A549 (cell line): Measurements from ENCODE around the gene NEU3. TPM values are rescaled to one million over a fixed set of nuclear protein-coding genes. Genes with fewer than 3 reads are reported as not detected.

ENCODE experiments used
- ATAC-seq, 2 experiments: fragments of 200-7000 bp in 1 of 2; fragments of >200 bp in 1 of 2; cut with Nextera tagmentation in 1 of 2; cut with Tn5 transposase in 1 of 2; 3 replicates each; pipeline versions ENCODE4 v1.8.0 to v1.9.1; 2018 to 2020; ENCODE audit warnings: mild to moderate bottlenecking in 1 of 2, moderate library complexity in 1 of 2
- CTCF ChIA-PET: fragments of 300-600 bp; sonication (Branson Sonifier 250); formaldehyde crosslinking; extraction: SDS; loops from one replicate; lab custom pipeline; 2021; ENCODE audit warnings: antibody characterized with exemption, inconsistent platforms; lab: Yijun Ruan, JAX
- POLR2A ChIA-PET: fragments of 350-600 bp; formaldehyde crosslinking; extraction: SDS; loops from one replicate; lab custom pipeline; 2021; ENCODE audit warnings: antibody characterized with exemption, inconsistent platforms; lab: Yijun Ruan, JAX
- DNase-seq, 2 experiments: peaks; one replicate each; pipeline versions ENCODE4 v3.0.0 to v3.0.0-alpha.2; 2011 to 2016; ENCODE audit warnings: low read depth in 1 of 2, low spot score in 1 of 2
- FAIRE-seq: peaks from 2 replicates; lab custom pipeline; 2011; peaks lifted over from hg19 to GRCh38; lab: Jason Lieb, UNC
- H3K27ac ChIP-seq, 2 experiments: fragments of >200 bp; sonication (Bioruptor Twin); formaldehyde crosslinking; 3 replicates each; pipeline ENCODE4 v1.5.1; 2016 to 2017
- H3K4me1 ChIP-seq: fragments of >200 bp; sonication (Bioruptor Twin); formaldehyde crosslinking; 3 replicates; pipeline ENCODE4 v1.6.1; 2016
- H3K4me2 ChIP-seq: fragments of >200 bp; sonication (Bioruptor Twin); formaldehyde crosslinking; 3 replicates; pipeline ENCODE4 v1.6.1; 2016
- H3K4me3 ChIP-seq: fragments of >200 bp; sonication (Bioruptor Twin); formaldehyde crosslinking; 3 replicates; pipeline ENCODE4 v1.5.1; 2016
- H3K9me3 ChIP-seq: fragments of >200 bp; sonication (Bioruptor Twin); formaldehyde crosslinking; 3 replicates; pipeline ENCODE4 v1.6.1; 2016
- CBX2 ChIP-seq: fragments of 200-600 bp; sonication (generic); IDR thresholded peaks from 2 replicates; pipeline ENCODE4 v1.6.1; 2016; ENCODE audit warnings: low read depth, mild to moderate bottlenecking, borderline replicate concordance
- CHD4 ChIP-seq: fragments of 200-600 bp; sonication (generic); IDR thresholded peaks from 2 replicates; pipeline ENCODE4 v1.6.1; 2016; ENCODE audit warnings: antibody characterized with exemption, mild to moderate bottlenecking, borderline replicate concordance
- EHF ChIP-seq: fragments of 250-450 bp; sonication (Bioruptor Pico); IDR thresholded peaks from 2 replicates; pipeline ENCODE4 v1.5.0; 2020; ENCODE audit warnings: mild to moderate bottlenecking
- FOXS1 ChIP-seq: fragments of 250-450 bp; sonication (Bioruptor Pico); IDR thresholded peaks from 2 replicates; pipeline ENCODE4 v1.5.0; 2020; ENCODE audit warnings: mild to moderate bottlenecking, moderate library complexity
- HDAC2 ChIP-seq: fragments of 200-600 bp; sonication (generic); IDR thresholded peaks from 2 replicates; pipeline ENCODE4 v1.6.1; 2016
- HOXA7 ChIP-seq: fragments of 250-450 bp; sonication (Bioruptor Pico); IDR thresholded peaks from 2 replicates; pipeline ENCODE4 v1.5.0; 2020; ENCODE audit warnings: mild to moderate bottlenecking, moderate library complexity
- HOXB5 ChIP-seq: fragments of 250-450 bp; sonication (Bioruptor Pico); IDR thresholded peaks from 2 replicates; pipeline ENCODE4 v1.5.0; 2020; ENCODE audit warnings: mild to moderate bottlenecking, moderate library complexity
- JUN ChIP-seq, 2 experiments: fragments of >200 bp; sonication (Bioruptor Twin); formaldehyde crosslinking; IDR thresholded peaks; 2 replicates in 1 of 2; 3 replicates in 1 of 2; pipeline ENCODE4 v1.6.1; 2016 to 2017
- JUNB ChIP-seq: fragments of >200 bp; sonication (Bioruptor Twin); formaldehyde crosslinking; IDR thresholded peaks from 2 replicates; pipeline ENCODE4 v1.6.1; 2016
- MAFK ChIP-seq: fragments of 450-650 bp; IDR thresholded peaks from 2 replicates; pipeline ENCODE4 v1.6.1; 2014; ENCODE audit not compliant: partially characterized antibody
- MAZ ChIP-seq: fragments of 150-350 bp; IDR thresholded peaks from 2 replicates; pipeline ENCODE4 v1.6.1; 2014; ENCODE audit warnings: antibody characterized with exemption, low read depth, low read length, borderline replicate concordance
- PHF8 ChIP-seq: fragments of 200-600 bp; sonication (generic); IDR thresholded peaks from 2 replicates; pipeline ENCODE4 v1.6.1; 2016; ENCODE audit warnings: low read depth, mild to moderate bottlenecking, antibody characterized with exemption, moderate library complexity, borderline replicate concordance
- POLR2A ChIP-seq: IDR thresholded peaks from 2 replicates; pipeline ENCODE4 v1.6.1; 2012; ENCODE audit warnings: mild to moderate bottlenecking, low read length
- RFX5 ChIP-seq: fragments of 450-650 bp; IDR thresholded peaks from 2 replicates; pipeline ENCODE4 v1.7.1; 2014; ENCODE audit warnings: antibody characterized with exemption, mild to moderate bottlenecking, moderate library complexity
- RNF2 ChIP-seq: fragments of 200-600 bp; sonication (generic); IDR thresholded peaks from 2 replicates; pipeline ENCODE4 v1.6.1; 2016; ENCODE audit warnings: low read depth, mild to moderate bottlenecking, antibody characterized with exemption, moderate library complexity, borderline replicate concordance
- SMC3 ChIP-seq: fragments of >200 bp; sonication (Bioruptor Twin); formaldehyde crosslinking; IDR thresholded peaks from 3 replicates; pipeline ENCODE4 v1.6.1; 2018; ENCODE audit warnings: inconsistent platforms
- ZC3H11A ChIP-seq: fragments of 450-650 bp; IDR thresholded peaks from 2 replicates; pipeline ENCODE4 v1.6.1; 2014; ENCODE audit warnings: antibody characterized with exemption, mild to moderate bottlenecking
- ZFP36 ChIP-seq: fragments of 450-650 bp; IDR thresholded peaks from 2 replicates; pipeline ENCODE4 v1.6.1; 2014; ENCODE audit warnings: borderline replicate concordance; ENCODE audit not compliant: partially characterized antibody
- ZNF302 ChIP-seq: fragments of 250-450 bp; sonication (Bioruptor Pico); IDR thresholded peaks from 2 replicates; pipeline ENCODE4 v1.9.0; 2021; ENCODE audit warnings: inconsistent platforms, mild to moderate bottlenecking, moderate library complexity
- WGBS: methylation state at CpG from one replicate; pipeline ENCODE4 v1.1.6; 2017; ENCODE audit errors: missing lambda C conversion rate; 5-methylcytosine and 5-hydroxymethylcytosine counted together
- polyA plus RNA-seq, 4 experiments: library from polyadenylated mRNA; depleted of rRNA in 3 of 4; stranded (reverse); fragments of >200 nt; fragmentation: RNase III in 1 of 4; extraction: RNeasy Plus Mini Kit Qiagen cat#74134 plus additional on column Dnase treatment in 1 of 4; gene quantifications; 2 replicates in 3 of 4; 3 replicates in 1 of 4; pipeline ENCODE4 v1.2.3, GENCODE V29; 2011 to 2017
- TF ChIP-seq, protein P1 (sequence below): fragments of 250-450 bp; sonication (Bioruptor Pico); IDR thresholded peaks from 2 replicates; pipeline ENCODE4 v1.5.0; 2020; ENCODE audit warnings: low read depth, mild to moderate bottlenecking, moderate library complexity
- TF ChIP-seq, protein P2 (sequence below): IDR thresholded peaks from 2 replicates; pipeline ENCODE4 v1.6.1; 2012
- TF ChIP-seq, protein P3 (sequence below): IDR thresholded peaks from 2 replicates; pipeline ENCODE4 v1.6.1; 2012; ENCODE audit warnings: low read depth, borderline replicate concordance
- TF ChIP-seq, protein P4 (sequence below): fragments of >200 bp; sonication (Bioruptor Twin); formaldehyde crosslinking; IDR thresholded peaks from 3 replicates; pipeline ENCODE4 v1.6.1; 2016

Gene NEU3
- polyA plus RNA-seq, 2 of the 4 experiments (the other 2 are of a cell fraction) = 4.0 to 5.5 TPM

DNA sequence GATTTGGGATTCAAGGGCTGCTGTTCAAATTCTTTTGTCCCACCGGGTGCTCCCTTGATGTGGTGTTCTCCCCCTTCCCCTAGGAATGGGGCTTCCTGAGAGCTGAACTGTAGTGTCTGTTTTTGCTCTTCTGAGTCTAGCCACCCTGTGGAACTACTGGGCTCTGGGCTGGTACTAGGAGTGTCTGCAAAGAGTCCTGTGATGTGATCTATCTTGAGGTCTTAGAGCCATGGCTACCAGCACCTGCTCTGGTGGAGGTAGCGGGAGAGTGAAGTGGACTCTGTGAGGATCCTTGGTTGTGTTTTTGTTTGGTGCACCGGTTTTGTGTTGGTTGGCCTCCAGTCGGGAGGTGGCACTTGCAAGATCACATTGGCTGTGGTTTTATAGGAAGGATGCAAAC lies 61.8 kb downstream of the NEU3 start:
- WGBS = 79% methylated on average over 4 of the region's 4 CpGs
- DNase-seq (no peak), ATAC-seq (no peak), FAIRE-seq (no peak)
- Histone ChIP-seq H3K9me3 (peaks cover 14% of the 10 kb centered on the region; the same call in 2 of the 3 replicates), H3K4me3 (no peak overlapping the region), H3K27ac (no peak overlapping the region), H3K4me1 (0 out of 3 replicates have a peak, but pooled peaks cover 4% of the 10 kb centered on the region), H3K4me2 (no peak overlapping the region)
- ChIA-PET POLR2A (no interaction called here), CTCF (interaction anchor here (1.2 kb wide), 1 partner anchor 28 kb away, joined by 4 read pairs; no protein-coding TSS in a partner anchor)
- no peak for TF ChIP-seq CBX2
- TF ChIP-seq MAFK = no peak
- no peak for TF ChIP-seq SMC3

DNA sequence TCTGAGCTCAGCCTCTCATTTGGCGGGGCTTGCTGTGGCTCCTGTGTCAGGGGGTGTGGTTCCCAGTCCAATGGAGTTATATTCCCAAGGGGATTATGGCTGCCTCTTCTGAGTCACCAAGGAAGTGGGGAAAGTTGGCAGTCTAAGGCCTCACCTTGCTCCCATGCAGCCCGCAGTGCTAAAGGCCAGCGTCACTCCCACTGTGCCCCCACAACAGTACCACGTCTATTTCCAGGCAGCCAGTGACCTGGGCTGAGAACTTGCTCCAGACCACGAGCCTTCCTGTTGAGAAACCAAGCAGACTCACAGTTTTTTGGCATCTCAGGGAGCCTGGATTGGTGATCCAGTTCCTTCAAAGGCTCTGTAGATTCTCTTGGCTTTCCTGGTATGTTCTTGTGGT lies 62.3 kb downstream of the NEU3 start:
- ChIA-PET POLR2A (no interaction called here), CTCF (interaction anchor here (0.7 to 1.2 kb wide), 3 partner anchors 28 to 154 kb away, joined by 3 to 4 read pairs (median 3); no protein-coding TSS in a partner anchor)
- no peak for TF ChIP-seq HOXA7 (CRISPR knock-in tag)
- TF ChIP-seq MAZ = no peak
- no peak for TF ChIP-seq EHF (CRISPR knock-in tag)
- TF ChIP-seq CBX2 = no peak
- TF ChIP-seq, protein P1, sequence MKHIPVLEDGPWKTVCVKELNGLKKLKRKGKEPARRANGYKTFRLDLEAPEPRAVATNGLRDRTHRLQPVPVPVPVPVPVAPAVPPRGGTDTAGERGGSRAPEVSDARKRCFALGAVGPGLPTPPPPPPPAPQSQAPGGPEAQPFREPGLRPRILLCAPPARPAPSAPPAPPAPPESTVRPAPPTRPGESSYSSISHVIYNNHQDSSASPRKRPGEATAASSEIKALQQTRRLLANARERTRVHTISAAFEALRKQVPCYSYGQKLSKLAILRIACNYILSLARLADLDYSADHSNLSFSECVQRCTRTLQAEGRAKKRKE (CRISPR knock-in tag) = no peak
- TF ChIP-seq, protein P2, sequence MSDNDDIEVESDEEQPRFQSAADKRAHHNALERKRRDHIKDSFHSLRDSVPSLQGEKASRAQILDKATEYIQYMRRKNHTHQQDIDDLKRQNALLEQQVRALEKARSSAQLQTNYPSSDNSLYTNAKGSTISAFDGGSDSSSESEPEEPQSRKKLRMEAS = no peak
- TF ChIP-seq ZC3H11A = no peak
- TF ChIP-seq MAFK = no peak
- no peak for TF ChIP-seq CHD4
- Histone ChIP-seq H3K4me3 (no peak overlapping the region), H3K27ac (no peak overlapping the region), H3K4me1 (0 out of 3 replicates have a peak, but pooled peaks cover 4% of the 10 kb centered on the region), H3K4me2 (no peak overlapping the region), H3K9me3 (peaks cover 14% of the 10 kb centered on the region; the same call in 2 of the 3 replicates)
- no peak for FAIRE-seq
- ATAC-seq = no peak
- no peak for DNase-seq
- WGBS = 65% methylated on average over 5 of the region's 5 CpGs

DNA sequence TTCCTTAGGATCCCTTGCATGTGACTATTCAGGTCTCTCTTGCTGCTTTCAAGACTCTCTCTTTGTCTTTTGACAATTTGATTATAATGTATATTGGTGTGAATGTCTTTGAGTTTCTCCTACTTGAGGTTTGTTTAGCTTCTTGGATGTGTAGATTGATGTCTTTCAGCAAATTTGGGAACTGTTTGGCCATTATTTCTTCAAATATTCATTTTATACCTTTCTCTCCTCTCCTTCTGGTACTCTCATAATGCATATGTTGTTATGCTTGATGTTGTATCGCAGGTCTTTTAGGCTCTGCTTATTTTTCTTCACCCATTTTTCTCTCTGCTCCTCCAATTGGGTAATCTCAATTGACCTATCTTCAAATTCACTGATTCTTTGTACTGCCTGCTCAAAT lies 63.7 kb downstream of the NEU3 start:
- 0 out of 3 replicates have a peak, but pooled peaks cover 4% of the 10 kb centered on the region for H3K4me1 ChIP-seq
- CTCF ChIA-PET = interaction anchor here (1.6 kb wide), 1 partner anchor 30 kb away, joined by 3 read pairs; no protein-coding TSS in a partner anchor
- H3K27ac ChIP-seq = no peak overlapping the region
- H3K4me3 ChIP-seq = no peak overlapping the region
- TF ChIP-seq FOXS1 = no peak
- no peak for TF ChIP-seq ZFP36
- TF ChIP-seq RNF2 = no peak
- no peak for TF ChIP-seq PHF8
- TF ChIP-seq, protein P3, sequence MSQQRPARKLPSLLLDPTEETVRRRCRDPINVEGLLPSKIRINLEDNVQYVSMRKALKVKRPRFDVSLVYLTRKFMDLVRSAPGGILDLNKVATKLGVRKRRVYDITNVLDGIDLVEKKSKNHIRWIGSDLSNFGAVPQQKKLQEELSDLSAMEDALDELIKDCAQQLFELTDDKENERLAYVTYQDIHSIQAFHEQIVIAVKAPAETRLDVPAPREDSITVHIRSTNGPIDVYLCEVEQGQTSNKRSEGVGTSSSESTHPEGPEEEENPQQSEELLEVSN = no peak
- no peak for TF ChIP-seq ZNF302 (CRISPR knock-in tag)
- no peak for TF ChIP-seq HOXB5 (CRISPR knock-in tag)
- TF ChIP-seq, protein P4, sequence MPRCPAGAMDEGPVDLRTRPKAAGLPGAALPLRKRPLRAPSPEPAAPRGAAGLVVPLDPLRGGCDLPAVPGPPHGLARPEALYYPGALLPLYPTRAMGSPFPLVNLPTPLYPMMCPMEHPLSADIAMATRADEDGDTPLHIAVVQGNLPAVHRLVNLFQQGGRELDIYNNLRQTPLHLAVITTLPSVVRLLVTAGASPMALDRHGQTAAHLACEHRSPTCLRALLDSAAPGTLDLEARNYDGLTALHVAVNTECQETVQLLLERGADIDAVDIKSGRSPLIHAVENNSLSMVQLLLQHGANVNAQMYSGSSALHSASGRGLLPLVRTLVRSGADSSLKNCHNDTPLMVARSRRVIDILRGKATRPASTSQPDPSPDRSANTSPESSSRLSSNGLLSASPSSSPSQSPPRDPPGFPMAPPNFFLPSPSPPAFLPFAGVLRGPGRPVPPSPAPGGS = no peak
- TF ChIP-seq MAFK = no peak
- TF ChIP-seq POLR2A = no peak
- no peak for TF ChIP-seq JUNB
- TF ChIP-seq SMC3 = no peak
- TF ChIP-seq HDAC2 = no peak
- TF ChIP-seq RFX5 = no peak
- TF ChIP-seq JUN (IDR thresholded peaks at IDR 0.05) = no peak
- POLR2A ChIA-PET = no interaction called here
- H3K9me3 ChIP-seq = peaks cover 14% of the 10 kb centered on the region; the same call in 2 of the 3 replicates
- DNase-seq (no peak), ATAC-seq (no peak), FAIRE-seq (no peak)
- WGBS = 33% methylated on average over 1 of the region's 1 CpG
- no peak overlapping the region for H3K4me2 ChIP-seq
